Hepatocyte (in vitro differentiated cells): ENCODE data around the gene YARS1. TPM values are rescaled to one million over a fixed set of nuclear protein-coding genes. Genes with fewer than 3 reads are reported as not detected.

Experiments used
- DNase-seq: peaks from one replicate; pipeline ENCODE4 v3.0.0-alpha.2; 2016; ENCODE audit warnings: low spot score
- H2AFZ ChIP-seq: fragments of 200-600 bp; sonication (generic); 2 replicates; pipeline ENCODE4 v1.6.0; 2016; ENCODE audit warnings: antibody characterized with exemption, mild to moderate bottlenecking
- H3K27ac ChIP-seq: fragments of 200-600 bp; sonication (generic); 2 replicates; pipeline ENCODE4 v1.5.1; 2016; ENCODE audit warnings: mild to moderate bottlenecking
- H3K27me3 ChIP-seq: fragments of 200-600 bp; sonication (generic); 2 replicates; pipeline ENCODE4 v1.6.1; 2016
- H3K36me3 ChIP-seq: fragments of 200-600 bp; sonication (generic); replicated peaks from 2 replicates; pipeline ENCODE4 v1.5.1; 2016; ENCODE audit warnings: low read depth; ENCODE audit not compliant: insufficient read depth
- H3K4me1 ChIP-seq: fragments of 200-600 bp; sonication (generic); 2 replicates; pipeline ENCODE4 v1.5.1; 2016; ENCODE audit warnings: mild to moderate bottlenecking, moderate library complexity; ENCODE audit not compliant: insufficient read depth
- H3K4me2 ChIP-seq: fragments of 200-600 bp; sonication (generic); 2 replicates; pipeline ENCODE4 v1.6.0; 2016
- H3K4me3 ChIP-seq: fragments of 200-600 bp; sonication (generic); 2 replicates; pipeline ENCODE4 v1.5.1; 2016; ENCODE audit warnings: mild to moderate bottlenecking
- H3K79me2 ChIP-seq: fragments of 200-600 bp; sonication (generic); 2 replicates; pipeline ENCODE4 v1.6.0; 2017; ENCODE audit warnings: mild to moderate bottlenecking
- H3K9me2 ChIP-seq: fragments of 200-600 bp; sonication (generic); replicated peaks from 2 replicates; pipeline ENCODE4 v1.6.0; 2017; ENCODE audit warnings: mild to moderate bottlenecking; ENCODE audit not compliant: insufficient read depth
- H3K9me3 ChIP-seq: fragments of 200-600 bp; sonication (generic); 2 replicates; pipeline ENCODE4 v1.5.1; 2016; ENCODE audit warnings: low read depth, mild to moderate bottlenecking
- H4K20me1 ChIP-seq: fragments of 200-600 bp; sonication (generic); 2 replicates; pipeline ENCODE4 v1.6.0; 2016; ENCODE audit warnings: mild to moderate bottlenecking; ENCODE audit not compliant: insufficient read depth, poor library complexity, severe bottlenecking
- EZH2 ChIP-seq: fragments of 200-600 bp; sonication (generic); IDR thresholded peaks from 2 replicates; pipeline ENCODE4 v1.6.1; 2016; ENCODE audit warnings: antibody characterized with exemption, mild to moderate bottlenecking, borderline replicate concordance
- EZH2phosphoT487 ChIP-seq: fragments of 200-600 bp; sonication (generic); IDR thresholded peaks from one replicate; pipeline ENCODE4 v1.6.1; 2018; ENCODE audit warnings: antibody characterized with exemption, mild to moderate bottlenecking, low read depth, moderate library complexity; ENCODE audit not compliant: unreplicated experiment, severe bottlenecking
- WGBS: methylation state at CpG from one replicate; pipeline ENCODE4 v1.1.6; 2016; ENCODE audit warnings: low lambda C conversion rate; ENCODE audit errors: missing lambda C conversion rate; 5-methylcytosine and 5-hydroxymethylcytosine counted together
- polyA plus RNA-seq: library from polyadenylated mRNA; unstranded; fragments of >200 nt; fragmentation: Nextera tagmentation; extraction: Ambion mirVana; gene quantifications from 2 replicates; pipeline ENCODE4 v1.2.1, GENCODE V29; 2016
- total RNA-seq: library from RNA; depleted of rRNA; stranded (reverse); fragments of >200 nt; gene quantifications from 2 replicates; pipeline ENCODE4 v1.2.3, GENCODE V29; 2014
- TF ChIP-seq, protein P1 (sequence below): fragments of 200-600 bp; sonication (generic); IDR thresholded peaks from 2 replicates; pipeline ENCODE4 v1.5.1; 2016; ENCODE audit warnings: antibody characterized with exemption, mild to moderate bottlenecking; ENCODE audit not compliant: poor library complexity

YARS1 gene
- total and polyA plus RNA-seq, 2 experiments from 2014 or later, result 104 to 140 TPM

GRCh38 chr1:32801096-32801715 is 16.0 kb downstream of the YARS1 start:
- Histone ChIP-seq H3K9me3 (no peaks in the 10 kb centered on the region), H3K79me2 (peaks cover 24% of the 10 kb centered on the region), H4K20me1 (no peaks in the 10 kb centered on the region), H3K27me3 (no peaks in the 10 kb centered on the region), H2AFZ (no peak overlapping the region), H3K9me2 (no peaks in the 10 kb centered on the region), H3K4me3 (no peak overlapping the region), H3K36me3 (no peaks in the 10 kb centered on the region), H3K4me1 (no peaks in the 10 kb centered on the region), H3K27ac (no peak overlapping the region), H3K4me2 (no peak overlapping the region)
- TF ChIP-seq EZH2phosphoT487, result no peak
- TF ChIP-seq, protein P1, sequence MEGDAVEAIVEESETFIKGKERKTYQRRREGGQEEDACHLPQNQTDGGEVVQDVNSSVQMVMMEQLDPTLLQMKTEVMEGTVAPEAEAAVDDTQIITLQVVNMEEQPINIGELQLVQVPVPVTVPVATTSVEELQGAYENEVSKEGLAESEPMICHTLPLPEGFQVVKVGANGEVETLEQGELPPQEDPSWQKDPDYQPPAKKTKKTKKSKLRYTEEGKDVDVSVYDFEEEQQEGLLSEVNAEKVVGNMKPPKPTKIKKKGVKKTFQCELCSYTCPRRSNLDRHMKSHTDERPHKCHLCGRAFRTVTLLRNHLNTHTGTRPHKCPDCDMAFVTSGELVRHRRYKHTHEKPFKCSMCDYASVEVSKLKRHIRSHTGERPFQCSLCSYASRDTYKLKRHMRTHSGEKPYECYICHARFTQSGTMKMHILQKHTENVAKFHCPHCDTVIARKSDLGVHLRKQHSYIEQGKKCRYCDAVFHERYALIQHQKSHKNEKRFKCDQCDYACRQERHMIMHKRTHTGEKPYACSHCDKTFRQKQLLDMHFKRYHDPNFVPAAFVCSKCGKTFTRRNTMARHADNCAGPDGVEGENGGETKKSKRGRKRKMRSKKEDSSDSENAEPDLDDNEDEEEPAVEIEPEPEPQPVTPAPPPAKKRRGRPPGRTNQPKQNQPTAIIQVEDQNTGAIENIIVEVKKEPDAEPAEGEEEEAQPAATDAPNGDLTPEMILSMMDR, result no peak
- no peak for TF ChIP-seq EZH2
- 97% methylated on average over 9 of the region's 9 CpGs for WGBS
- DNase-seq, result no peak

GRCh38 chr1:32798679-32799416 is 18.3 kb downstream of the YARS1 start:
- no peak for TF ChIP-seq EZH2phosphoT487
- TF ChIP-seq EZH2, result no peak
- TF ChIP-seq, protein P1, result no peak
- peaks cover 24% of the 10 kb centered on the region for H3K79me2 ChIP-seq
- no peaks in the 10 kb centered on the region for H3K27me3 ChIP-seq
- H3K27ac ChIP-seq, result no peak overlapping the region
- no peaks in the 10 kb centered on the region for H4K20me1 ChIP-seq
- H3K4me3 ChIP-seq, result no peak overlapping the region
- no peak overlapping the region for H3K4me2 ChIP-seq
- WGBS, result 91% methylated on average over 8 of the region's 8 CpGs
- H3K36me3 ChIP-seq, result no peaks in the 10 kb centered on the region
- H3K4me1 ChIP-seq, result no peaks in the 10 kb centered on the region
- no peak overlapping the region for H2AFZ ChIP-seq
- DNase-seq, result no peak
- H3K9me2 ChIP-seq, result no peaks in the 10 kb centered on the region
- no peaks in the 10 kb centered on the region for H3K9me3 ChIP-seq

DNA sequence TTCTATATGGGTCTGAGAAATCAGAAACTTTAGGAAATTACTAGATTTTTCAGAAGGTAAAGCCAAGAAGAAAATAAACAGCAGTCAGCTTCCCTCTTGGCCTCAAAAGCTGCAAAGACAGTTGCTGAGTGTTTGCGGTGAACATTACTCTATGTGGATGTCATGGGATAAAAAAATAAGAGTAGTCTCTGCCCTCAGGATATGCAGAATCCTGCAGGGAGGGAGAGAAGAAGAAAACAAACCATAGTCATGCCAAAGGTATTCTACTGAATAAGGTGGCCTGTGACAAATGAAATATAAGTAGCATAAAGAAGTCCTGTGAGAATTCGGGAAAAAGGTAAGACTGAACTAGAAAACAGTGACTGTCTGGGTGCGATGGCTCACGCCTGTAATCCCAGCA is 19.0 kb downstream of the YARS1 start:
- TF ChIP-seq EZH2, result no peak
- TF ChIP-seq, protein P1, result no peak
- TF ChIP-seq EZH2phosphoT487, result no peak
- no peak for DNase-seq
- no peaks in the 10 kb centered on the region for H3K9me2 ChIP-seq
- H4K20me1 ChIP-seq, result no peaks in the 10 kb centered on the region
- H2AFZ ChIP-seq, result no peak overlapping the region
- WGBS, result 98% methylated on average over 4 of the region's 4 CpGs
- H3K27me3 ChIP-seq, result no peaks in the 10 kb centered on the region
- peaks cover 24% of the 10 kb centered on the region for H3K79me2 ChIP-seq
- no peak overlapping the region for H3K4me2 ChIP-seq
- H3K27ac ChIP-seq, result no peak overlapping the region
- peaks cover 2% of the 10 kb centered on the region for H3K36me3 ChIP-seq
- H3K4me3 ChIP-seq, result no peak overlapping the region
- no peaks in the 10 kb centered on the region for H3K9me3 ChIP-seq
- no peaks in the 10 kb centered on the region for H3K4me1 ChIP-seq
